Ectodermal cell (in vitro differentiated cells): ENCODE data around the gene SLC45A1.

ENCODE experiments used
- H3K27ac ChIP-seq: 2 replicates; pipeline ENCODE4 v1.7.0; 2013; ENCODE audit warnings: mild to moderate bottlenecking, low read depth, low read length; ENCODE audit not compliant: insufficient read depth, poor library complexity, severe bottlenecking
- H3K27me3 ChIP-seq: 2 replicates; pipeline ENCODE4 v1.7.0; 2013; ENCODE audit warnings: mild to moderate bottlenecking, low read length; ENCODE audit not compliant: insufficient read depth, control insufficient read depth, poor library complexity, severe bottlenecking
- H3K36me3 ChIP-seq: one replicate; pipeline ENCODE4 v1.7.0; 2013; ENCODE audit warnings: low read length; ENCODE audit not compliant: control insufficient read depth, insufficient read depth
- H3K4me1 ChIP-seq: one replicate; pipeline ENCODE4 v1.7.0; 2013; ENCODE audit warnings: low read length; ENCODE audit not compliant: control insufficient read depth, insufficient read depth
- H3K4me3 ChIP-seq: 2 replicates; pipeline ENCODE4 v1.7.0; 2013; ENCODE audit warnings: low read depth, low read length, control low read depth; ENCODE audit not compliant: insufficient read depth
- H3K9me3 ChIP-seq: 2 replicates; pipeline ENCODE4 v1.7.0; 2013; ENCODE audit warnings: mild to moderate bottlenecking, low read length, moderate library complexity; ENCODE audit not compliant: control insufficient read depth
- WGBS, 2 experiments: methylation state at CpG; one replicate each; pipeline ENCODE4 v1.1.7; 2013; ENCODE audit warnings: missing lambda C conversion rate in 2 of 2; 5-methylcytosine and 5-hydroxymethylcytosine counted together

The SLC45A1 gene

GRCh38 chr1:8334106-8334851 is 16.4 kb downstream of the SLC45A1 start:
- Histone ChIP-seq H3K4me1 (no peaks in the 10 kb centered on the region), H3K27me3 (no peaks in the 10 kb centered on the region), H3K4me3 (no peak overlapping the region), H3K9me3 (no peaks in the 10 kb centered on the region), H3K36me3 (no peaks in the 10 kb centered on the region), H3K27ac (no peak overlapping the region)
- 94 to 95% methylated on average over 24 of the region's 24 CpGs for WGBS, 2 experiments

DNA sequence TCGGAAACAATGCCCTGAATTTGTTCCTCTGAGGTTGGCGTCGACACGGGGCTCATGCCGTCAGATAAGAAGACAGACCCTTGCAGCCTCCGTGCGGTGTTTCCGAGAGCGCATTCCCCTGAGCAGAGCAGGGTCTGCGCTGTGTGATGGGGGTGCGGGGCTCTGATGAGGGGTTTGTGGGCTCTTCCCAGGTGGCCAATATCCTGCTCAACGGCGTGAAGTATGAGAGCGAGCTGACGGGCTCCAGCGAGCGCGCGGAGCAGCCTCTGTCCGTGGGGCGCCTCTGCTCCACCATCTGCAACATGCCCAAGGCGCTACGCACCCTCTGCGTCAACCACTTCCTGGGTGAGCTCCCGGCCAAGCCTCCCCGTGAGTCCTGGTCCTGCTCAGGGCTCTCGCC is 17.3 kb downstream of the SLC45A1 start:
- Histone ChIP-seq H3K4me3 (no peak overlapping the region), H3K9me3 (no peaks in the 10 kb centered on the region), H3K4me1 (peaks cover 3% of the 10 kb centered on the region), H3K27ac (no peak overlapping the region), H3K27me3 (no peaks in the 10 kb centered on the region), H3K36me3 (no peaks in the 10 kb centered on the region)
- 95 to 96% methylated on average over 27 of the region's 27 CpGs for WGBS, 2 experiments

- Histone ChIP-seq H3K27me3 (no peaks in the 10 kb centered on the region), H3K4me3 (no peak overlapping the region), H3K36me3 (no peaks in the 10 kb centered on the region), H3K9me3 (no peaks in the 10 kb centered on the region), H3K27ac (no peak overlapping the region), H3K4me1 (peaks cover 5% of the 10 kb centered on the region)
- 96% methylated on average over 25 of the region's 25 CpGs for WGBS, 2 experiments
These were observed 20.0 kb downstream of the SLC45A1 start for GRCh38 chr1:8337776-8338525.

GRCh38 chr1:8338526-8339202 is 20.8 kb downstream of the SLC45A1 start:
- 96% methylated on average over 24 to 26 of the region's 26 CpGs for WGBS, 2 experiments

GRCh38 chr1:8339203-8339600 is 21.3 kb downstream of the SLC45A1 start:
- Histone ChIP-seq H3K27me3 (no peaks in the 10 kb centered on the region), H3K36me3 (no peaks in the 10 kb centered on the region), H3K4me3 (no peak overlapping the region), H3K27ac (no peak overlapping the region), H3K4me1 (peaks cover 11% of the 10 kb centered on the region), H3K9me3 (no peaks in the 10 kb centered on the region)
- WGBS, 2 experiments: 95% methylated on average over 13 of the region's 13 CpGs

More at GRCh38 chr1:8338526-8339202, 20.8 kb downstream of the SLC45A1 start:
- H3K36me3 ChIP-seq: no peaks in the 10 kb centered on the region
- no peaks in the 10 kb centered on the region for H3K27me3 ChIP-seq
- peaks cover 11% of the 10 kb centered on the region for H3K4me1 ChIP-seq
- no peak overlapping the region for H3K4me3 ChIP-seq
- no peak overlapping the region for H3K27ac ChIP-seq
- no peaks in the 10 kb centered on the region for H3K9me3 ChIP-seq

DNA sequence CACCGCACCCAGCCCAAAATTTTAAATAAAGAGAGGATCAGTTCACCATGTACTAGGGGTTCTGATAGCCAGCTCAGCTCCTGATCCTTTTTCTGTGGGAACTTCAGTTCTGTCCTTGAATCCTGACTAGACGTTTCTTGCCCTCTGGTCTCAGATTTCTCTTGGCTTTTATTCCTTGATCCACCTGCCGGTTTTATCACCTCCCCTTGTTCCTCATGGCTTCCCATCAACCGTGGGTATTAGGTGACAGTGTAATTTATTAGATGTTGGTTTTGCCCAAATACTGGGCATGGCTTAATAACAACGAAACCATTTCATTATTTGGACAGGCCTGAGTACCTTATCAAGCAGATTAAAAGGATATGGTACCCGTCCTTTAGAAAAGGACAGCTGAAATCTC is 22.5 kb downstream of the SLC45A1 start:
- peaks cover 11% of the 10 kb centered on the region for H3K4me1 ChIP-seq
- no peak overlapping the region for H3K4me3 ChIP-seq
- WGBS, 2 experiments: 95 to 96% methylated on average over 5 to 6 of the region's 6 CpGs
- no peaks in the 10 kb centered on the region for H3K27me3 ChIP-seq
- no peak overlapping the region for H3K27ac ChIP-seq
- H3K9me3 ChIP-seq: no peaks in the 10 kb centered on the region
- H3K36me3 ChIP-seq: no peaks in the 10 kb centered on the region

DNA sequence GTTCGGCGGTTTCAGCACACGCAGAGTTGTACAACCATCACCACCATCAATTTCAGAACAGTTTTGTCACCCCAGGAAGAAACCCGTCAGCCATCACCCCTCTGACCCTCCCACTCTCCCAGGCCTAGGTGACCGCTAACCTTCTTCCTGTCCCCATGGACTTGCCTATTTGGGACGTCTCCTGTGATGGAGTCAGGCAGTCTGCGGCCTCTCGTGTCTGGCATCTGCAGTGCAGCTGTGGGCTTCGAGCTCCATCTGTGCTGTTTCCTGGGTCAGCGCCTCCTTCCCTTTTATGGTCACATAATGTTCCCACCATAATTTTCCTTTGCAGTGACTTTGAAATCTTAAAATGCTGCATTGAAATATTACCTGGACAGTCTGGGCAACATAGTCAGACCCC is 24.4 kb downstream of the SLC45A1 start:
- H3K27ac ChIP-seq: no peak overlapping the region
- no peaks in the 10 kb centered on the region for H3K9me3 ChIP-seq
- 93 to 94% methylated on average over 10 of the region's 10 CpGs for WGBS, 2 experiments
- no peaks in the 10 kb centered on the region for H3K36me3 ChIP-seq
- no peaks in the 10 kb centered on the region for H3K27me3 ChIP-seq
- peaks cover 11% of the 10 kb centered on the region for H3K4me1 ChIP-seq
- H3K4me3 ChIP-seq: no peak overlapping the region

- Histone ChIP-seq H3K4me3 (no peak overlapping the region), H3K27me3 (no peaks in the 10 kb centered on the region), H3K36me3 (no peaks in the 10 kb centered on the region), H3K27ac (no peak overlapping the region), H3K9me3 (no peaks in the 10 kb centered on the region), H3K4me1 (peaks cover 11% of the 10 kb centered on the region)
- 91 to 94% methylated on average over 11 of the region's 11 CpGs for WGBS, 2 experiments
These were observed 25.1 kb downstream of the SLC45A1 start for GRCh38 chr1:8343044-8343443.

GRCh38 chr1:8343464-8344001 is 25.6 kb downstream of the SLC45A1 start:
- Histone ChIP-seq H3K9me3 (no peaks in the 10 kb centered on the region), H3K27ac (no peak overlapping the region), H3K27me3 (no peaks in the 10 kb centered on the region), H3K4me1 (peaks cover 11% of the 10 kb centered on the region), H3K4me3 (no peak overlapping the region), H3K36me3 (no peaks in the 10 kb centered on the region)
- 91% methylated on average over 32 of the region's 32 CpGs for WGBS, 2 experiments
